ENCODE data around the gene MORC2.

The MORC2 gene

DNA sequence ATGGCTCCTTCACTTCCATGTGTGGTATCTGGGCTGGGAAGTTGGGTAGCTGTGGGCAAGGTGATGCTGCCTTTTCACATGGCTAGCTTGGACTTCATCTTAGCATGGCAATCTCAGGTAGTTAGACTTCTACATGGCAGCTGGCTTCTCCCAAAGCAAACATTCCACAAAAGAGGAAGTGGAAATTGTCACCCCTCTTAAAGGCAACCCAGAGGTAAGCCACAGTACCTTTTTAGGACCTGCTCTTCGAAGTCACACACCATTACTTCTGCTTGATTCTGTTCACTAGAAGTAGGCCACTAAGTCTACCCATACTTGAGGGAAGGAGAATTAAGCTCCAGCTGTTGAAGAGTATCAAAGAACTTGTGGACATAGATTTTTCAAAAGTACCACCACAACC, 26.4 kb upstream of the MORC2 start:
- H3K9me3 Mint-ChIP-seq, result peaks cover 31% of the 10 kb centered on the region
- no peak overlapping the region for H3K27ac Mint-ChIP-seq
- TF ChIP-seq, protein P1, sequence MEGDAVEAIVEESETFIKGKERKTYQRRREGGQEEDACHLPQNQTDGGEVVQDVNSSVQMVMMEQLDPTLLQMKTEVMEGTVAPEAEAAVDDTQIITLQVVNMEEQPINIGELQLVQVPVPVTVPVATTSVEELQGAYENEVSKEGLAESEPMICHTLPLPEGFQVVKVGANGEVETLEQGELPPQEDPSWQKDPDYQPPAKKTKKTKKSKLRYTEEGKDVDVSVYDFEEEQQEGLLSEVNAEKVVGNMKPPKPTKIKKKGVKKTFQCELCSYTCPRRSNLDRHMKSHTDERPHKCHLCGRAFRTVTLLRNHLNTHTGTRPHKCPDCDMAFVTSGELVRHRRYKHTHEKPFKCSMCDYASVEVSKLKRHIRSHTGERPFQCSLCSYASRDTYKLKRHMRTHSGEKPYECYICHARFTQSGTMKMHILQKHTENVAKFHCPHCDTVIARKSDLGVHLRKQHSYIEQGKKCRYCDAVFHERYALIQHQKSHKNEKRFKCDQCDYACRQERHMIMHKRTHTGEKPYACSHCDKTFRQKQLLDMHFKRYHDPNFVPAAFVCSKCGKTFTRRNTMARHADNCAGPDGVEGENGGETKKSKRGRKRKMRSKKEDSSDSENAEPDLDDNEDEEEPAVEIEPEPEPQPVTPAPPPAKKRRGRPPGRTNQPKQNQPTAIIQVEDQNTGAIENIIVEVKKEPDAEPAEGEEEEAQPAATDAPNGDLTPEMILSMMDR (IDR thresholded peaks at IDR 0.05; ENCODE audit: unreplicated experiment in 3 of 3), result no peak
- H3K36me3 Mint-ChIP-seq (ENCODE audit: low read depth), result peaks cover 9% of the 10 kb centered on the region
- H3K27me3 Mint-ChIP-seq (ENCODE audit: low read depth), result no peaks in the 10 kb centered on the region
- no peak overlapping the region for H3K4me3 Mint-ChIP-seq
- no peaks in the 10 kb centered on the region for H3K4me1 Mint-ChIP-seq

DNA sequence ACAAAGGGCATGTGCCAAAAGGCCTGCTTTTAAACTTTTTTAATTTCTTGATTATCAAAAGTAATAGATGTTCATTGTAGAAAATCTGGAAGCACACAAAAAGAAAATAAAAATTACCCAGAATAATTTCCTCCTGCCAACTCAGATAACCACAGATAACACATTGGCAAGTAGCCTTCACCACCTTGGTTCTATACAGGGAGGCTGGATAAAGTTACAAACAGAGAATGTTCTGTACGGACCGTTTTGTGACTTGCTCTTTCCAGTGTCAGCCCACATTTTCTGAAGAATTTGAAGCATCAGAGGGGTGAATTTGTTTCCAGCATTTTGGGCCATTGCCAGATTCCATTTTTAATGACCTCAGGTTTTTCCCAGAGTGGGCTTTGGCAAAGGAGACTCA, 24.0 kb upstream of the MORC2 start:
- H3K9me3 Mint-ChIP-seq, result peaks cover 39% of the 10 kb centered on the region
- H3K27me3 Mint-ChIP-seq (ENCODE audit: low read depth), result no peaks in the 10 kb centered on the region
- TF ChIP-seq, protein P1 (IDR thresholded peaks at IDR 0.05; ENCODE audit: unreplicated experiment in 3 of 3), result no peak
- no peak overlapping the region for H3K27ac Mint-ChIP-seq
- H3K36me3 Mint-ChIP-seq (ENCODE audit: low read depth), result peaks cover 22% of the 10 kb centered on the region
- H3K4me3 Mint-ChIP-seq, result no peak overlapping the region
- H3K4me1 Mint-ChIP-seq, result no peaks in the 10 kb centered on the region

DNA sequence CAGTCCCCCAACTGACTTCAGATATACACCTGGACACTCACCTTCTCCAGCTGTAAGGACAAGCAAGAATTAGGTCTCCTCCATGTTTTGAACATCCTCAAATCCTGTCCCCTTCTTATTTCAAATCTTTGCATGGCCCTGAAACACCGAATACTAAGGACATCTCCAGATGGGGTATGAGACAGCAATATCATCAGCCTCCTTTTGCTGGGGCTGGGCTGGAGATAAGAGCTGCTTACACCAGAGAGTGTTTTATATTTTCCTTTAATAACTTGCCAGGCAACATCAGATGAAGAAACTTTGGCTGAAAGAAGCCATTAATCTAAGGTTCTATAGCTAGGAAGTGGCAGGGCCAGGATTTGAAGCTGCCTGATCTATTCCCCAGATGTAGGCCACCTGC, 22.1 kb upstream of the MORC2 start:
- Mint-ChIP-seq H3K4me1 (no peaks in the 10 kb centered on the region), H3K36me3 (ENCODE audit: low read depth) (peaks cover 33% of the 10 kb centered on the region), H3K27me3 (ENCODE audit: low read depth) (no peaks in the 10 kb centered on the region), H3K9me3 (peaks cover 46% of the 10 kb centered on the region), H3K4me3 (no peak overlapping the region), H3K27ac (no peak overlapping the region)
- TF ChIP-seq, protein P1 (IDR thresholded peaks at IDR 0.05; ENCODE audit: unreplicated experiment in 3 of 3), result no peak

DNA sequence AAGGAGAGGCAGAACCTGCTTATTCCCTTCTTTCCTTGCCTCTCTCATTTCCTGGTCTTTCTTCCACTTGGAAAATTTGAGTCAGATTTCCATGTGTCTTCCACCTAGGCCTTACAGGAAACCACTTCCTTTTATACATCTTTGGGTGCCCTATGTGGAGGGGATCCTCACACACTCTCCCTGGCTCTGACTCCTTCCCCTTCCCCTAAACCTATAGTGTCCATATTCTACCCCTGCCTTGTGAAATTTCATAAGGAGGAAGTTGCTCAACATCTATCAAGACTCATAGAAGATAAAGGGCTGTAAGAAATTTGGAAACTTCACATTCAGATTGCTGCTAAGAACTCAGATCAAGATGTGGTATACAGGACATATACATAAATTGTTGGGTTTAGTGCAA, 20.9 kb upstream of the MORC2 start:
- TF ChIP-seq, protein P1 (IDR thresholded peaks at IDR 0.05; ENCODE audit: unreplicated experiment in 3 of 3), result no peak
- Mint-ChIP-seq H3K27ac (no peak overlapping the region), H3K9me3 (peaks cover 48% of the 10 kb centered on the region), H3K4me3 (no peak overlapping the region), H3K27me3 (ENCODE audit: low read depth) (no peaks in the 10 kb centered on the region), H3K36me3 (ENCODE audit: low read depth) (peaks cover 39% of the 10 kb centered on the region), H3K4me1 (no peaks in the 10 kb centered on the region)

DNA sequence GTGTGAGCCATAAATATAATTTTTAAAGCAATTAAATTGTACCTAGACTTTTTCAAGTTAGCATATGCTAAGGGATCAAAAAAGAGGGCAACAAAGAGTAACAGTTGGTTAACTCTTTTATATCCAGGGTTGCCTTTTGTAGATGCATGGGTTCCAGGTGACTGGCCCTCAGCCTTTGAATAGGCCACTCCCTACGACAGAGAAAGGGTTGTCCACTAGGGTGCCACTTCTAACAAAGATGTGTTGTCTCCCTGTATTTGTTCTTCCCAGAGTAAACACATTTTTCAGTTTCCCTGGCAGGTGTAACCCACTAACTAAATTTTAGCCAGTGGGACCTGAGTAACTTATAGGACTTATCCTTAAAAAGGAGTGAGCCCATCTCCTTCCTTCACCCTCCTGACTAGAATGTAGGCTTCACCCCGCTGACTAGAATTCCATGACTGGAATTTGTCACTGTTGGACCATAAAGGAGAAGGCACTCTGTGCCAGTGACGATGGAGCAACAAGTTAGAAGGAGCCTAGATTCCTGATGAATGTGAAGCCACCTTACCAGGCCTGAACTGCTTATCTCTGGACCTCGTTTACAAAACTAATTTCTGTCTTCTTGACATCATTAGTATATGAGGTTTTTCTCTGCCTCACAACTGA, 17.1 kb upstream of the MORC2 start:
- no peak overlapping the region for H3K27ac Mint-ChIP-seq
- H3K4me1 Mint-ChIP-seq, result no peaks in the 10 kb centered on the region
- TF ChIP-seq, protein P1 (IDR thresholded peaks at IDR 0.05; ENCODE audit: unreplicated experiment in 3 of 3), result no peak
- H3K27me3 Mint-ChIP-seq (ENCODE audit: low read depth), result no peaks in the 10 kb centered on the region
- peaks cover 66% of the 10 kb centered on the region for H3K9me3 Mint-ChIP-seq
- peaks cover 65% of the 10 kb centered on the region for H3K36me3 Mint-ChIP-seq (ENCODE audit: low read depth)
- H3K4me3 Mint-ChIP-seq, result no peak overlapping the region

DNA sequence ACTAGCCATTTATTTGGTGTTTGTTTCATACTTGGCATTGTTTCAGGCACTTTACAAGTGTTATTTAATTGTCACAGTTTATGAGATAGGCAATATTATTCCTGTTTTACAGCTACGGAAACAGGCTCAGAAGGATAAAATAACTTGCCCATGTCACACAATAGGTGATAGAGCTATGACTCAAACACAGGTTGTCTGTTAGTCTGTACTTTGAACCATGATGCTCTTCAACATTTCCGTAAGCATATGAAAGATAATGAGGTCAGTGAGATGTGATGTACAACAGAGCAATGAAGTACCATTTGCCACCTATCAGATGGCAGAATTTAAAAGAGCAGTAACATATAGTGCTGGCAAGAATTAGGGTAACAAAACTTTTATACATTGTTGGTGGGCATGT, 15.7 kb upstream of the MORC2 start:
- peaks cover 69% of the 10 kb centered on the region for H3K9me3 Mint-ChIP-seq
- peaks cover 67% of the 10 kb centered on the region for H3K36me3 Mint-ChIP-seq (ENCODE audit: low read depth)
- H3K4me1 Mint-ChIP-seq, result no peaks in the 10 kb centered on the region
- no peak overlapping the region for H3K27ac Mint-ChIP-seq
- no peaks in the 10 kb centered on the region for H3K27me3 Mint-ChIP-seq (ENCODE audit: low read depth)
- TF ChIP-seq, protein P1 (IDR thresholded peaks at IDR 0.05; ENCODE audit: unreplicated experiment in 3 of 3), result no peak
- no peak overlapping the region for H3K4me3 Mint-ChIP-seq

Data from nephron (organoid).